Suprapubic skin (tissue), 3 donors: ENCODE data around the gene DHX8.

Experiments
- POLR2AphosphoS5 ChIP-seq, 3 donors: sonication (generic); formaldehyde crosslinking; IDR thresholded peaks; one replicate each; pipeline ENCODE4 v1.6.1; 2017; ENCODE audit warnings: antibody characterized with exemption in 3 of 3
- TF ChIP-seq, protein P1 (sequence below), 2 donors: fragments of 200-600 bp in 1 of 2; fragments of 450-650 bp in 1 of 2; sonication (generic) in 1 of 2; IDR thresholded peaks; one replicate each; pipeline ENCODE4 v1.5.1; 2016 to 2019; ENCODE audit warnings: antibody characterized with exemption in 2 of 2, mild to moderate bottlenecking in 1 of 2, moderate library complexity in 1 of 2

- TF ChIP-seq, protein P1, sequence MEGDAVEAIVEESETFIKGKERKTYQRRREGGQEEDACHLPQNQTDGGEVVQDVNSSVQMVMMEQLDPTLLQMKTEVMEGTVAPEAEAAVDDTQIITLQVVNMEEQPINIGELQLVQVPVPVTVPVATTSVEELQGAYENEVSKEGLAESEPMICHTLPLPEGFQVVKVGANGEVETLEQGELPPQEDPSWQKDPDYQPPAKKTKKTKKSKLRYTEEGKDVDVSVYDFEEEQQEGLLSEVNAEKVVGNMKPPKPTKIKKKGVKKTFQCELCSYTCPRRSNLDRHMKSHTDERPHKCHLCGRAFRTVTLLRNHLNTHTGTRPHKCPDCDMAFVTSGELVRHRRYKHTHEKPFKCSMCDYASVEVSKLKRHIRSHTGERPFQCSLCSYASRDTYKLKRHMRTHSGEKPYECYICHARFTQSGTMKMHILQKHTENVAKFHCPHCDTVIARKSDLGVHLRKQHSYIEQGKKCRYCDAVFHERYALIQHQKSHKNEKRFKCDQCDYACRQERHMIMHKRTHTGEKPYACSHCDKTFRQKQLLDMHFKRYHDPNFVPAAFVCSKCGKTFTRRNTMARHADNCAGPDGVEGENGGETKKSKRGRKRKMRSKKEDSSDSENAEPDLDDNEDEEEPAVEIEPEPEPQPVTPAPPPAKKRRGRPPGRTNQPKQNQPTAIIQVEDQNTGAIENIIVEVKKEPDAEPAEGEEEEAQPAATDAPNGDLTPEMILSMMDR (IDR thresholded peaks at IDR 0.05) = no peak
- TF ChIP-seq POLR2AphosphoS5 (IDR thresholded peaks at IDR 0.05) = no peak
Measured at GRCh38 chr17:43562679-43563599, 79.2 kb downstream of the DHX8 start.
